Activated naive CD4-positive, alpha-beta T cell (primary cell): ENCODE measurements around the gene SUCNR1.
"Not testable (repeated sequence)": the region's sequence is repeated elsewhere in the genome, so short reads cannot be mapped to it uniquely, and the experiment has no call there.

Source experiments
- DNase-seq, 4 experiments: peaks; one replicate each; lab custom pipeline; 2025; lab: John Stamatoyannopoulos, UW

SUCNR1 gene

GRCh38 chr3:151900884-151901643 lies 27.6 kb downstream of the SUCNR1 start:
- no peak for DNase-seq

- no peak for DNase-seq
Measured at GRCh38 chr3:151901644-151902285, 28.3 kb downstream of the SUCNR1 start.

DNA sequence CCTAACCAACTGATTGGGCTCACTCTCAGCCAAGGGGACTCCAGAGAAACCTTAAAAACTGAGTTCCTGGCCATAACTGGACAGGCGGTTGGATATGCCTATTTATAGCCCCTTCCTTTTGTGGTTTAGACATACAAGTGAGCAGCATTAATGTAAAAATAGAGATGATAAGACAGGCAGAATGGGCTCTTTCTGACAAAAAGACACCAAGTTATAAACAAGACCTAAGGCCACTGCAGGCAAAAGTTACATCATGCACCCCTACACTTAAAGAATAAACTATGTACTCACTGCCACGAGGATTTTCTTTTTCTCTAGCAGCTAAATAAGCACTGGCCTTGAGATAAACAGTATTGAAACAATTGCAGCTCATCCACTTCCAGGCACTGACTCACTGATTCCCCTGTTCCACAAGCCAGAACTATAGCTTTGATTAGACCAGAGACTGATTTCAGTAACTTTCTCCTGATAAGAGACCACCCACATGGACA lies 30.1 kb downstream of the SUCNR1 start:
- no peak for DNase-seq

DNA sequence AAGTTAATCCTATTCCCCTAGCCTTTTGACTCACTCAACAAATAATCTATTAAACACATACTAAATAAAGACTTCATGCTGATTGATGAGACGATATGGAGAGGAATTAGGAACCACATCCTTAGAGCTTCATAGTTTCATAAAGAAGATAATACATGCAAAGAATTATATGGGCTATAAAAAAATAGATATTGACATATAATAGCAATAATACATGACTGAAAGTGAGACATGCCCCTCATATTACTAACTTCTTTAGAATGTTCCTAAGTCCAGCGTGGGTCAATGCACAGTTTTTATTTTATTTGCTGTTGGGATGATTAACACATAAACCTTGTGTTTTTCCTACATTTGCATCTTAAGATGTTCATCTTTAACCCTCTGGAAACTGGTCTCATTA lies 32.2 kb downstream of the SUCNR1 start:
- no peak for DNase-seq

DNA sequence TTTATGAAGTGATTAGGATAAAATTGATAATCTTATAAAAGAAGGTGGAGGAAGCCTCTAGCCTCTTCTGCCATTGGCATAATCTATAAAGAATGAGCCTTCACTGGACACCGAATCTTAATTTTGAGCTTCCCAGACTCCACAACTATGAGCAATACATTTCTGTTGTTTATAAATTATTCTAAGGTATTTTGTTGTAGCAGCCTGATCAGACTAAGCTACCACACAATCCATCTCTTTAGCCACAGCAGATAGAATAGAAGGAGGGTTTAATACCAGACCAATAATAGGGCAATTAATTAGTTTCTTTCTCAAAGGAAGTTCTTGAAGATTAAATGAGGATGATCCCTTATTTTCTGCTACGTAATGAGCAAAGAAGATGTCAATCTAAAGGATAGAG lies 33.3 kb downstream of the SUCNR1 start:
- DNase-seq = no peak

GRCh38 chr3:151908399-151908798 lies 35.0 kb downstream of the SUCNR1 start:
- no peak for DNase-seq

DNA sequence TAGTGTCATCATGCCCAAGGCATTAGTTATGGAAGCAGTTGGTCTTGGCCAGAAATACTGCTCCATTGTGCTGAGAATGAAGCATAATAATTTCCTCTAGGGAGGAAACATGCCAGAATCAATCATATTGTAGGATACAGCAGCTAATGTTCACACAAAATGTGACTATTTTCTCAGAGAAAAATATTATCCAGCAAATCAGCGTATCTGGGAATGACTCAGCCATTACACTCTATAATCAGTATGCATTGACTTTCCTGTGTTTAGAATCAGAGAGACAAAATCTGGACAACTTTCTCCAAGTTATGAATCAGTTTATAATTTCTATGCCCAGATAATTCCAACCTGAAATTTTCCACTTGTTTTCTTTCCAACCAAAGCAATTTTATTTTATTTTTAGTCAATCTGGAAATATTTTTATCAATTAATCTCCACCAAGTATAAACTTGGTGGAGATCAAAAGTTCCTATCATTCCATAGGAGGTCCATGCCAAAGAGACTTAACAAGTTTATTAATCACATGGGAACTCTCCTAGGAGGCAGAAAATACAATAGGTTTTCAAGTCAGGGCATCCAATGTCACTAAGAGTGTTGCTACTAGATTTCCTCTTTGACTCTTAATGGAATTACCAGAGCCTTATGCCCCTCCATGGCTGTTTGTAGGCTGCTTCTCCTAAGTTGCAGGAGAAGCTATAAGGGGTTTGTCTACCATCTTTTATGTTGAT lies 36.4 kb downstream of the SUCNR1 start:
- DNase-seq = no peak

- DNase-seq = no peak
Measured at GRCh38 chr3:151911462-151911861, 38.0 kb downstream of the SUCNR1 start.

DNA sequence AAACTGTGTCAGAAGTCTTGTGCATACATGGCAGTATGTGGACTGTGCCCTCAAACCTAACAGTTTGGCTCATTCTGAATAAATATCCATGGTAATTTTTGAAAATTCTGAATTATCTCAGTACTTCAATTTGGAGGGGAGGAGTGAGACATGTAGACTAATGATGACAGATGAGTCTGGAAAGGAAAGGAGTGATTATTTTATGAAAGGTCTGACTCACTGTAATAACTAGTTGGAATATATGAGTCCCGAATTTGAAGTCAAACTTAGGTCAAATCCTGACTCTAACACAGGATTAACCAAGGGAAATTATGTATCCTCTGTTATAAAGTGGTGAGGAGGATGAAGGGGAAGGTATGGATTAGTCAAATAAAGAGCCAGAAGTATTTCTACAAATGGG lies 38.6 kb downstream of the SUCNR1 start:
- DNase-seq = no peak

- DNase-seq = no peak
Measured at GRCh38 chr3:151916781-151917180, 43.3 kb downstream of the SUCNR1 start.

DNA sequence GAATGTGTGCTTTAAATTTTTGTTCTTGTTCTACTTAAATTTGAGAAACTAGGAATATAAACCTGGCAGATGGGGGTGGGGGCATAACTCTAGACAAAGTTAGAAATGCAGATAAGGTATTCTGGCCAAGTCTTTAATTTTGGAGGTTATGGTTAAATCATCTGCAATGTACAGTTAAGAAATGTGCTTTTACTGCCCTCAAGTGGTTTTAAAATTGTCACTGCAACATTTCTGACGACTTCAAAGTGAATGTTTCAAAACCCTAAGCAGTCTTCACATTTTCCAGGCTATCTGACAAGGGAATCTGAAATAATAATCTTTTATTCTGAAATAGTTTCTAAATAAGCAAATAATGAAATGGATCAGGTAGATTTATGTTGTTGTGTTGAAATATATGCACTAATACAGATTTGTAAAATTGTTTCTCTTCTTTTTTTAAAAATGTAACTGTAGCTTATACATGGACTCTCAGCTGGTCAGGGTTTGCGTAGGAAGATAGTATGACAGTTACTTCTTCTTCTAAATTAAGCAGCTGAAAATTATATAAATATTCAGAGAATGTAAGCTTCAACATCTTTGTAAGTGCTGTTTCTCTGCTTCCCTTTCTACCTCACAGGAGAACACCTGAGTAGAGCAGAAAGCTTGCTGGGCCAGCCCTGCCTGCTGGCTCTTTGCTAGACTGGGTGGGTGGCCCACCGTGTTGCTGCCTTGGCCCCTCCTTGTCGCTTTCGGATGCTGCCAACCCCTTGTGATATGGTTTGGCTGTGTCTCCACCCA lies 45.0 kb downstream of the SUCNR1 start:
- no peak for DNase-seq

- DNase-seq = no peak
Measured at GRCh38 chr3:151919030-151919328, 45.5 kb downstream of the SUCNR1 start.

DNA sequence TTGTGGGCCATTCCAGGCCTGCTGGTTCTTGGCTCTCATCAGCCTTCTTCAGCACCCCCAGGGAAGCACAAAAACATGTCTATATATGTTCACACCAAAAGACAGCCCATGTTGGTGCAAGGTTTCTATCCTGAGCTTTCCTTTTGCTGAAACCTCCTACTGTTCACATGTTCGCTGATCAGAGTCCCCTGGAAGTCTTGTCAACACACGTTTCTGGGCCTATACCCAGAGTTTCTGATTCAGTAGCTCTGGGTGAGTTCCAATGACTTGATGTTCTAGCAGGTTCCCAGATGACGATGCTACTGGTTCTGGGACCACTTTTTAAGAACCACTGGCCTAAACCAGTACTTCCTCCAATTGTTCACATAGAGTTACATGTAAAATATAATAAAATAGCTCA lies 46.0 kb downstream of the SUCNR1 start:
- DNase-seq = no peak

GRCh38 chr3:151923901-151924300 lies 50.5 kb downstream of the SUCNR1 start:
- no peak for DNase-seq

- DNase-seq = no peak
Measured at GRCh38 chr3:151924753-151925152, 51.3 kb downstream of the SUCNR1 start.

DNA sequence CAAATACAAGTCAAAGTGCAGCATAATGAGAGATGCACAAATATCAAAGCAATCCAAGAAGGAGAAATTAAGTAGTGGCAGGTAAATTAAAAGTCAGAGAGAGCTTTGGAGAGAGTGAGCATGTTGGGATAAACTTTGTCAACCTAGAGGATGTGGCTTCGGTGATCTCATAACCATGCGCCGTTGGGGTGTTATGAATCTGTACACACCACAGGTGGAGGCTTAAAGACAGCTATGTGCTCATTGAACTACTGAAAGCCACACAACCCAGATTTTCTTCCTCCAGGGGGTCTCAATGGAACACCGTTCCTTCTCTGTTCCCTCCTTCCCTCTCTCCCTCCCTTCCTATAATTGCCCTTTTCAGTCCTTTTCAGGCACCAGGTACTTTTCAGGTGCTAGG lies 52.0 kb downstream of the SUCNR1 start:
- no peak for DNase-seq

GRCh38 chr3:151925876-151926275 lies 52.4 kb downstream of the SUCNR1 start:
- no peak for DNase-seq

GRCh38 chr3:151926956-151927355 lies 53.5 kb downstream of the SUCNR1 start:
- no peak for DNase-seq

GRCh38 chr3:151927915-151928525 lies 54.6 kb downstream of the SUCNR1 start:
- not testable (repeated sequence) for DNase-seq

DNA sequence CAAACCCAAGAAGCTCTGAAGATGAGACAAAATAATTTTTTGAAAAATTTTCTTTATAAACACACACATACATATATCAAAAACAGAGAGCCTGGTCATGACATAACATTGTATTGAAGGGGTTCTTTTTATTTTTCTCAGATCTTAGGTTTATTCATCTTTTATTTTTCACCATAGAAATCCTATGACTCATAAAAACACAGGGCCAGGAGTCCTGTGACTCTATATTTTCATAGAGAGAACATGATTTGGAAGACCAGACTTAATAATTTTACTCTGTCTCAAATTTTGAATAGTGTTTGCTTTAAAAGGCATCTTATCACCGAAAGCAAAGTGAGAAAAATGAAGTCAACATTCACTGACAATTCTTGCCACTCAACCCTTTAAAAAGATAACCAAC lies 57.7 kb downstream of the SUCNR1 start:
- DNase-seq = no peak

DNA sequence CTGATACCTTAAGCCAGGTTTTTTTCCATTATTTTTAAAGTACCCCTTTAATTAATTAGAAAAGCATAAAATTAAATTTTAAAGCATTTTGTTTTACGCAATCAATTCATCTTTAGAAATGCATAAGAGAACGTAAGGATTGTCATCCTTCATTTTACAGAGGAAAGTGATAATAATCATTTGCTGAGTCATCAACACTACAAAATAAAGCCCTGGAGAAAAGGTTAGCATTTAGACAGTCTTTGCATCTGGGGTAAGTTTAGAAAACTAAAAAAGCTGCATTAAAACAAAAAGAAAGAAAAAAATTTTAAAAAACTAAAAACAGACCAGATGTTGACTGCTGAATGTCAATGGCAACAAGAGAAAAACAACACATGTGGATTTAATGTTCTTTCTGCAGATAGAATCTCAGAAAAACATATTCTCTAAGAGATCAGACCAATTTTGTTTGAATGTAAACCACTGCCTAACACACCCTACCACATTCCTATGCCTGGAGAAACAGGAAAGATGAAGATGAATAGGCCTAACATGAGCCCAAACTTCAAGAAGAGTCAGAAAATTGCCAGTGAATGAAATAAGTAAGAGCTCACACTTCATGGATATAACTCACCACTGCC lies 59.9 kb downstream of the SUCNR1 start:
- no peak for DNase-seq
